ENCODE data around the gene CDH5.

- TF ChIP-seq KDM1A (IDR thresholded peaks at IDR 0.05; ENCODE audit: borderline replicate concordance, low read length) (no peak), EP300 (IDR thresholded peaks at IDR 0.05; ENCODE audit: borderline replicate concordance in 1 of 2, low read depth in 2 of 2, low read length in 2 of 2) (no peak), PHF8 (conservative IDR thresholded peaks at IDR 0.05; ENCODE audit: low read depth, low read length) (no peak), RFX5 (IDR thresholded peaks at IDR 0.05; ENCODE audit: borderline replicate concordance, low read depth, low read length) (no peak), EZH2 (IDR thresholded peaks at IDR 0.05; ENCODE audit: low read depth, low read length, severe bottlenecking) (no peak), TAF7 (optimal IDR thresholded peaks at IDR 0.05; ENCODE audit: borderline replicate concordance, low read depth, low read length) (no peak), CBX8 (IDR thresholded peaks at IDR 0.05; ENCODE audit: borderline replicate concordance, low read depth, low read length) (no peak)
- TF ChIP-seq, protein P1, sequence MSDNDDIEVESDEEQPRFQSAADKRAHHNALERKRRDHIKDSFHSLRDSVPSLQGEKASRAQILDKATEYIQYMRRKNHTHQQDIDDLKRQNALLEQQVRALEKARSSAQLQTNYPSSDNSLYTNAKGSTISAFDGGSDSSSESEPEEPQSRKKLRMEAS (IDR thresholded peaks at IDR 0.05), result no peak
- TF ChIP-seq, protein P2, sequence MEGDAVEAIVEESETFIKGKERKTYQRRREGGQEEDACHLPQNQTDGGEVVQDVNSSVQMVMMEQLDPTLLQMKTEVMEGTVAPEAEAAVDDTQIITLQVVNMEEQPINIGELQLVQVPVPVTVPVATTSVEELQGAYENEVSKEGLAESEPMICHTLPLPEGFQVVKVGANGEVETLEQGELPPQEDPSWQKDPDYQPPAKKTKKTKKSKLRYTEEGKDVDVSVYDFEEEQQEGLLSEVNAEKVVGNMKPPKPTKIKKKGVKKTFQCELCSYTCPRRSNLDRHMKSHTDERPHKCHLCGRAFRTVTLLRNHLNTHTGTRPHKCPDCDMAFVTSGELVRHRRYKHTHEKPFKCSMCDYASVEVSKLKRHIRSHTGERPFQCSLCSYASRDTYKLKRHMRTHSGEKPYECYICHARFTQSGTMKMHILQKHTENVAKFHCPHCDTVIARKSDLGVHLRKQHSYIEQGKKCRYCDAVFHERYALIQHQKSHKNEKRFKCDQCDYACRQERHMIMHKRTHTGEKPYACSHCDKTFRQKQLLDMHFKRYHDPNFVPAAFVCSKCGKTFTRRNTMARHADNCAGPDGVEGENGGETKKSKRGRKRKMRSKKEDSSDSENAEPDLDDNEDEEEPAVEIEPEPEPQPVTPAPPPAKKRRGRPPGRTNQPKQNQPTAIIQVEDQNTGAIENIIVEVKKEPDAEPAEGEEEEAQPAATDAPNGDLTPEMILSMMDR (IDR thresholded peaks at IDR 0.05; ENCODE audit: control extremely low read depth in 1 of 3, insufficient read depth in 1 of 3, low read depth in 1 of 3, low read length in 3 of 3), result no peak
These were observed 69.4 kb downstream of the CDH5 start for GRCh38 chr16:66435896-66436295.
